Nephron (organoid): ENCODE data around the gene PMPCA.
"Not testable (repeated sequence)": the region's sequence is repeated elsewhere in the genome, so short reads cannot be mapped to it uniquely, and the experiment has no call there.

ENCODE experiments used
- H3K27ac Mint-ChIP-seq, 3 experiments: 2 replicates each; pipeline ENCODE4 v1.8.0; 2020; ENCODE audit warnings: mixed read lengths in 3 of 3, mild to moderate bottlenecking in 2 of 3, moderate library complexity in 1 of 3
- H3K27me3 Mint-ChIP-seq: 2 replicates; pipeline ENCODE4 v1.8.0; 2021; ENCODE audit warnings: low read depth, mild to moderate bottlenecking, moderate library complexity, mixed read lengths
- H3K36me3 Mint-ChIP-seq: 2 replicates; pipeline ENCODE4 v1.8.0; 2020; ENCODE audit warnings: low read depth, mixed read lengths
- H3K4me1 Mint-ChIP-seq: 2 replicates; pipeline ENCODE4 v1.8.0; 2020; ENCODE audit warnings: mixed read lengths
- H3K4me3 Mint-ChIP-seq, 3 experiments: 2 replicates each; pipeline ENCODE4 v1.8.0; 2020; ENCODE audit warnings: mild to moderate bottlenecking in 3 of 3, mixed read lengths in 3 of 3, moderate library complexity in 2 of 3
- H3K9me3 Mint-ChIP-seq: 2 replicates; pipeline ENCODE4 v1.8.0; 2020; ENCODE audit warnings: mixed read lengths
- TF ChIP-seq, protein P1 (sequence below), 3 experiments: fragments of 200-600 bp; sonication (generic); IDR thresholded peaks; one replicate each; pipeline ENCODE4 v1.5.0; 2021; ENCODE audit warnings: antibody characterized with exemption in 3 of 3; ENCODE audit not compliant: unreplicated experiment in 3 of 3

The PMPCA gene

GRCh38 chr9:136403538-136403914 is 6.9 kb upstream of the PMPCA start:
- no peak overlapping the region for H3K27ac Mint-ChIP-seq
- TF ChIP-seq, protein P1, sequence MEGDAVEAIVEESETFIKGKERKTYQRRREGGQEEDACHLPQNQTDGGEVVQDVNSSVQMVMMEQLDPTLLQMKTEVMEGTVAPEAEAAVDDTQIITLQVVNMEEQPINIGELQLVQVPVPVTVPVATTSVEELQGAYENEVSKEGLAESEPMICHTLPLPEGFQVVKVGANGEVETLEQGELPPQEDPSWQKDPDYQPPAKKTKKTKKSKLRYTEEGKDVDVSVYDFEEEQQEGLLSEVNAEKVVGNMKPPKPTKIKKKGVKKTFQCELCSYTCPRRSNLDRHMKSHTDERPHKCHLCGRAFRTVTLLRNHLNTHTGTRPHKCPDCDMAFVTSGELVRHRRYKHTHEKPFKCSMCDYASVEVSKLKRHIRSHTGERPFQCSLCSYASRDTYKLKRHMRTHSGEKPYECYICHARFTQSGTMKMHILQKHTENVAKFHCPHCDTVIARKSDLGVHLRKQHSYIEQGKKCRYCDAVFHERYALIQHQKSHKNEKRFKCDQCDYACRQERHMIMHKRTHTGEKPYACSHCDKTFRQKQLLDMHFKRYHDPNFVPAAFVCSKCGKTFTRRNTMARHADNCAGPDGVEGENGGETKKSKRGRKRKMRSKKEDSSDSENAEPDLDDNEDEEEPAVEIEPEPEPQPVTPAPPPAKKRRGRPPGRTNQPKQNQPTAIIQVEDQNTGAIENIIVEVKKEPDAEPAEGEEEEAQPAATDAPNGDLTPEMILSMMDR (IDR thresholded peaks at IDR 0.05; ENCODE audit: unreplicated experiment in 3 of 3): no peak
- H3K4me3 Mint-ChIP-seq: no peak overlapping the region
- peaks cover 32% of the 10 kb centered on the region for H3K36me3 Mint-ChIP-seq
- no peaks in the 10 kb centered on the region for H3K9me3 Mint-ChIP-seq
- no peaks in the 10 kb centered on the region for H3K27me3 Mint-ChIP-seq
- H3K4me1 Mint-ChIP-seq: peaks cover 8% of the 10 kb centered on the region

DNA sequence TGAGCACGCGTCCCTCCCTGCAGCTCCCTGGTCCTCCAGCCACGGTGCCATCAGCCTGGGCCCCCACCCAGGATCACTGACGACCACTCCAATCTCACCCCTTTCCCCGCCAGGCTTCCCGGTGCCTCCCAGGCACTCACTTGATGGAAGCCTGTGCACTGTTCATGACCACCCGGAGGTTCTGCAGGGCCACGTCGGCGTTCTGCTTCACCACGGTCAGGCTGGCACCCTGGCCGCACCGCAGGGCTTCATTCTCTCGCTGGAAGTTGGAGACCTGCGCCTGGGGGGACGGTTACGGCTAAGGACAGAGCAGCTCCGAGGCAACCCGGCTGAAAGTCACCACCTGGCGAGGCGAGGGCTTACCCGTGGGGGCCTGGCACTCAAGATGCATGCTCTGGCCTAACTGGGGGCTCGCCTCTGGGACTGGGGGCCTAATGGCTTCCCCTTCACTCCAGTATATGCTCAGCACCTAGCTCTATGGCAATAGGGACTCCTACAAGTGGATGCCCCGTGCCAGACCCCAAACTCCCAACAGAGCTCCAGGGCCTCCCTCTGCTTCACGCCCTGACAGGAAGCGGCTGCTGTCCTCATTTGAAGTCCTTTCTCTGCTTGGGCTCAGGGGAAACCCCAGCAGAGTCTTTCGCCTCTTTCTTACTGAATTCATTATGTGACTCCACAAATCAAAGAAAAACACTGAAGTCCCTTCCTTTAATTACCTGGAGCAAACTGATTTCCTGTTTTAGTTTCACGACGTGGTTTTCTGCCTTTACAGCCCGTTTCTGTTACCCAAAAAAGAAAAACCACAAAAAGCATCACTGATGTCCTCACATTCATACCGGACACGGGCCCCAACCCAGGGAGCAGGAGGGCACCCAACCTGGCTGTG is 6.3 kb upstream of the PMPCA start:
- TF ChIP-seq, protein P1 (IDR thresholded peaks at IDR 0.05; ENCODE audit: unreplicated experiment in 3 of 3): no peak
- Mint-ChIP-seq H3K4me1 (peaks cover 7% of the 10 kb centered on the region), H3K27ac (no peak overlapping the region), H3K27me3 (no peaks in the 10 kb centered on the region), H3K9me3 (no peaks in the 10 kb centered on the region), H3K36me3 (peaks cover 34% of the 10 kb centered on the region), H3K4me3 (no peak overlapping the region)

GRCh38 chr9:136404801-136405136 is 5.7 kb upstream of the PMPCA start:
- H3K27me3 Mint-ChIP-seq: no peaks in the 10 kb centered on the region

GRCh38 chr9:136405481-136405880 is 5.0 kb upstream of the PMPCA start:
- Mint-ChIP-seq H3K27ac (no peak overlapping the region), H3K36me3 (peaks cover 32% of the 10 kb centered on the region), H3K4me3 (peak overlapping the region in 1 of 3 experiments; percentile 30), H3K9me3 (no peaks in the 10 kb centered on the region), H3K27me3 (no peaks in the 10 kb centered on the region), H3K4me1 (peaks cover 11% of the 10 kb centered on the region)
- TF ChIP-seq, protein P1 (IDR thresholded peaks at IDR 0.05; ENCODE audit: unreplicated experiment in 3 of 3): no peak

More at GRCh38 chr9:136404801-136405136, 5.7 kb upstream of the PMPCA start:
- Mint-ChIP-seq H3K9me3 (no peaks in the 10 kb centered on the region), H3K27ac (no peak overlapping the region), H3K4me1 (peaks cover 10% of the 10 kb centered on the region), H3K36me3 (peaks cover 32% of the 10 kb centered on the region), H3K4me3 (no peak overlapping the region)
- TF ChIP-seq, protein P1 (IDR thresholded peaks at IDR 0.05; ENCODE audit: unreplicated experiment in 3 of 3): no peak

GRCh38 chr9:136405904-136406303 is 4.6 kb upstream of the PMPCA start:
- H3K9me3 Mint-ChIP-seq, H3K27me3 Mint-ChIP-seq, H3K27ac Mint-ChIP-seq: not testable (repeated sequence)
- Mint-ChIP-seq H3K4me1 (peaks cover 11% of the 10 kb centered on the region), H3K4me3 (peak overlapping the region in 2 of 3 experiments; percentile 30 to 44), H3K36me3 (peaks cover 32% of the 10 kb centered on the region)

DNA sequence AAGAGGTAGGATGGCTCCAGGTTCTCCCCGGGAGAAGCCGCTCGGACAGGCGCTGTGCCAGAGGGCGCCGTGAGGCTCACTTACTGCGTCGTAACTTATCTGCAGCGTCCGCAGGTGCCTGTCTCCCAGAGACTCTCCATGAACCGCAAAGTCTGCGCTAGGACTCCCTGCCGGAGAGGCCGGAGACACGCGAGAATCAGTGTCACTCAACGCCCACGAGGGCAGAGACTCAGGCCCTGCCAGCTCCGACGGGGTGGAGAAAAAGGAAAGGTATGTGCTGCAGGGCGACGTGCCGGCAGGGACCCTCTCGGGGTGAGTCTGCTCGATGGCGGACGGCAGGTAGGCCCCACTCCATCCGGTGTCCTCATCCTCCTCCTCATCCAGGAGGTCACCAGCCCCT is 3.4 kb upstream of the PMPCA start:
- Mint-ChIP-seq H3K36me3 (peaks cover 33% of the 10 kb centered on the region), H3K4me1 (peaks cover 22% of the 10 kb centered on the region), H3K4me3 (peak overlapping the region; percentile 15 to 60 (median 36))
- not testable (repeated sequence) for H3K27me3 Mint-ChIP-seq, H3K27ac Mint-ChIP-seq, H3K9me3 Mint-ChIP-seq

GRCh38 chr9:136407911-136408310 is 2.5 kb upstream of the PMPCA start:
- Mint-ChIP-seq H3K9me3 (no peaks in the 10 kb centered on the region), H3K36me3 (peaks cover 31% of the 10 kb centered on the region), H3K4me3 (peak overlapping the region; percentile 61 to 75 (median 73)), H3K27ac (no peak overlapping the region), H3K4me1 (peaks cover 23% of the 10 kb centered on the region), H3K27me3 (no peaks in the 10 kb centered on the region)
- TF ChIP-seq, protein P1 (IDR thresholded peaks at IDR 0.05; ENCODE audit: unreplicated experiment in 3 of 3): no peak
